Measurements from ENCODE around the gene EFCAB12.
"Not testable (repeated sequence)": the region's sequence is repeated elsewhere in the genome, so short reads cannot be mapped to it uniquely, and the experiment has no call there.

The EFCAB12 gene

GRCh38 chr3:129365296-129366136 lies 62.9 kb downstream of the EFCAB12 start:
- no peak for DNase-seq

- not testable (repeated sequence) for DNase-seq
Measured at GRCh38 chr3:129364811-129365210, 63.6 kb downstream of the EFCAB12 start.

- not testable (repeated sequence) for DNase-seq
Measured at GRCh38 chr3:129363356-129363755, 65.1 kb downstream of the EFCAB12 start.

GRCh38 chr3:129360705-129361460 lies 67.6 kb downstream of the EFCAB12 start:
- DNase-seq, result no peak

- no peak for DNase-seq
Measured at GRCh38 chr3:129360171-129360611, 68.2 kb downstream of the EFCAB12 start.

GRCh38 chr3:129358772-129359371 lies 69.6 kb downstream of the EFCAB12 start:
- DNase-seq, result no peak

GRCh38 chr3:129358177-129358771 lies 70.2 kb downstream of the EFCAB12 start:
- DNase-seq, result no peak

GRCh38 chr3:129357616-129358015 lies 70.8 kb downstream of the EFCAB12 start:
- DNase-seq, result no peak

- DNase-seq, result no peak
Measured at GRCh38 chr3:129356756-129357425, 71.5 kb downstream of the EFCAB12 start.

- no peak for DNase-seq
Measured at GRCh38 chr3:129353589-129353941, 74.9 kb downstream of the EFCAB12 start.

- DNase-seq, result no peak
Measured at GRCh38 chr3:129352650-129353588, 75.5 kb downstream of the EFCAB12 start.

- DNase-seq, result no peak
Measured at GRCh38 chr3:129352045-129352444, 76.4 kb downstream of the EFCAB12 start.

Measured in C1 segment of cervical spinal cord (tissue), 14 donors.